HCT116 (cell line): Measurements from ENCODE around the gene ZNF652. TPM values are rescaled to one million over a fixed set of nuclear protein-coding genes. Genes with fewer than 3 reads are reported as not detected.

Source experiments
- ATAC-seq: fragments of 200-7000 bp; cut with Tn5 transposase; 2 replicates; pipeline ENCODE4 v1.9.1; 2020; ENCODE audit warnings: mild to moderate bottlenecking, moderate library complexity
- BruUV-seq: library from RNA; stranded (reverse); fragments of 400-500 nt; replicated peaks from 2 replicates; lab custom pipeline; 2021; lab: Mats Ljungman, UMichigan
- CTCF ChIA-PET: fragments of 300-600 bp; sonication (Branson Sonifier 250); formaldehyde crosslinking; loops from one replicate; lab custom pipeline; 2021; ENCODE audit warnings: antibody characterized with exemption; lab: Charles Lee
- POLR2A ChIA-PET: fragments of 300-600, 350-600 bp; sonication (Branson Sonifier 250); formaldehyde crosslinking; loops from one replicate; lab custom pipeline; 2021; ENCODE audit warnings: antibody characterized with exemption; lab: Charles Lee
- RAD21 ChIA-PET, 2 experiments: fragments of 300-600 bp; sonication (Branson Sonifier 250); formaldehyde crosslinking; loops; one replicate each; lab custom pipeline; 2023; ENCODE audit warnings: low total read pairs in 2 of 2; ENCODE audit not compliant: uncharacterized antibody in 2 of 2, unreplicated experiment in 2 of 2, low non-redundant PET in 1 of 2; lab: Charles Lee
- DNase-seq: peaks from one replicate; pipeline ENCODE4 v3.0.0-alpha.2; 2010; ENCODE audit warnings: low read depth, low spot score
- H2AFZ ChIP-seq: fragments of 200-600 bp; shearing (Covaris generic), sonication (generic); 2 replicates; pipeline ENCODE4 v1.6.1; 2017; ENCODE audit warnings: low read depth, mixed run types, mixed read lengths, antibody characterized with exemption, low read length; ENCODE audit not compliant: poor library complexity, severe bottlenecking
- H3K27ac ChIP-seq: 2 replicates; pipeline ENCODE4 v1.5.1; 2012; ENCODE audit warnings: low read depth, low read length
- H3K27me3 ChIP-seq: fragments of 200-600 bp; sonication (generic); 2 replicates; pipeline ENCODE4 v1.6.1; 2016; ENCODE audit warnings: mixed run types, low read length, mixed read lengths; ENCODE audit not compliant: insufficient read depth
- H3K36me3 ChIP-seq, 2 experiments: fragments of 200-500 bp in 1 of 2; fragments of 200-600 bp in 1 of 2; sonication (Bioruptor generic) in 1 of 2; sonication (generic) in 1 of 2; 2 replicates each; pipeline versions ENCODE4 v1.5.1 to v1.6.1; 2014 to 2016; ENCODE audit warnings: low read length in 2 of 2, inconsistent platforms in 1 of 2, mixed read lengths in 1 of 2, mixed run types in 1 of 2; ENCODE audit not compliant: insufficient read depth in 2 of 2, control insufficient read depth in 1 of 2
- H3K4me1 ChIP-seq, 2 experiments: fragments of 200-600 bp in 1 of 2; sonication (generic) in 1 of 2; 2 replicates each; pipeline versions ENCODE4 v1.5.1 to v1.6.1; 2012 to 2017; ENCODE audit warnings: low read length in 2 of 2, inconsistent platforms in 1 of 2, mild to moderate bottlenecking in 1 of 2, mixed read lengths in 1 of 2, mixed run types in 1 of 2, moderate library complexity in 1 of 2; ENCODE audit not compliant: insufficient read depth in 2 of 2, control insufficient read depth in 1 of 2
- H3K4me2 ChIP-seq: fragments of 200-600 bp; sonication (generic); 2 replicates; pipeline ENCODE4 v1.6.1; 2017; ENCODE audit warnings: mixed run types, low read length, mixed read lengths
- H3K4me3 ChIP-seq, 2 experiments: fragments of 200-600 bp in 1 of 2; sonication (generic) in 1 of 2; replicated peaks in 1 of 2; 2 replicates each; pipeline ENCODE4 v1.5.1; 2011 to 2016; ENCODE audit warnings: low read length in 2 of 2, control low read depth in 1 of 2, low read depth in 1 of 2, mild to moderate bottlenecking in 1 of 2, mixed read lengths in 1 of 2, mixed run types in 1 of 2
- H3K79me2 ChIP-seq: fragments of 200-600 bp; sonication (generic); 2 replicates; pipeline ENCODE4 v1.6.1; 2017; ENCODE audit warnings: mild to moderate bottlenecking, mixed run types, low read length, moderate library complexity, mixed read lengths; ENCODE audit not compliant: insufficient read depth
- H3K9ac ChIP-seq: fragments of 200-600 bp; sonication (generic); 2 replicates; pipeline ENCODE4 v1.6.1; 2016; ENCODE audit warnings: low read length, mixed read lengths
- H3K9me2 ChIP-seq: fragments of 200-600 bp; sonication (generic), shearing (Covaris generic); 2 replicates; pipeline ENCODE4 v1.6.1; 2017; ENCODE audit warnings: mixed run types, mild to moderate bottlenecking, moderate library complexity; ENCODE audit not compliant: insufficient read depth
- H3K9me3 ChIP-seq, 2 experiments: fragments of 200-500 bp in 1 of 2; fragments of 200-600 bp in 1 of 2; sonication (Bioruptor generic) in 1 of 2; sonication (generic) in 1 of 2; 2 replicates each; pipeline ENCODE4 v1.6.1; 2014 to 2017; ENCODE audit warnings: low read length in 2 of 2, mixed read lengths in 2 of 2, inconsistent platforms in 1 of 2, low read depth in 1 of 2, mild to moderate bottlenecking in 1 of 2, mixed run types in 1 of 2, moderate library complexity in 1 of 2; ENCODE audit not compliant: control insufficient read depth in 1 of 2, insufficient read depth in 1 of 2
- H4K20me1 ChIP-seq: fragments of 200-600 bp; sonication (generic), shearing (Covaris generic); 2 replicates; pipeline ENCODE4 v1.6.1; 2017; ENCODE audit warnings: mixed run types, mild to moderate bottlenecking, moderate library complexity; ENCODE audit not compliant: insufficient read depth
- CEBPB ChIP-seq: IDR thresholded peaks from 2 replicates; pipeline ENCODE4 v1.6.1; 2012; ENCODE audit warnings: low read depth
- ELF1 ChIP-seq: IDR thresholded peaks from 2 replicates; pipeline ENCODE4 v1.6.1; 2012; ENCODE audit warnings: low read depth, borderline replicate concordance
- EZH2 ChIP-seq: fragments of 200-600 bp; sonication (generic); IDR thresholded peaks from 2 replicates; pipeline ENCODE4 v1.6.1; 2017; ENCODE audit warnings: antibody characterized with exemption, mixed run types
- EZH2phosphoT487 ChIP-seq: fragments of 200-600 bp; IDR thresholded peaks from 2 replicates; pipeline ENCODE4 v1.6.1; 2018; ENCODE audit warnings: antibody characterized with exemption, borderline replicate concordance
- FOSL1 ChIP-seq: IDR thresholded peaks from 2 replicates; pipeline ENCODE4 v1.6.1; 2012; ENCODE audit warnings: low read depth
- MAX ChIP-seq: IDR thresholded peaks from 2 replicates; pipeline ENCODE4 v1.6.1; 2012
- POLR2AphosphoS5 ChIP-seq: IDR thresholded peaks from 2 replicates; pipeline ENCODE4 v1.6.1; 2011; ENCODE audit warnings: mild to moderate bottlenecking, low read depth, low read length, moderate library complexity
- RAD21 ChIP-seq: IDR thresholded peaks from 2 replicates; pipeline ENCODE4 v1.6.1; 2012; ENCODE audit warnings: low read depth, mild to moderate bottlenecking
- SIN3A ChIP-seq: IDR thresholded peaks from 2 replicates; pipeline ENCODE4 v1.6.1; 2012; ENCODE audit warnings: low read depth
- SP1 ChIP-seq: IDR thresholded peaks from 2 replicates; pipeline ENCODE4 v1.6.1; 2012; ENCODE audit warnings: low read depth
- ZBTB33 ChIP-seq: IDR thresholded peaks from 2 replicates; pipeline ENCODE4 v1.6.1; 2011; ENCODE audit warnings: mild to moderate bottlenecking, low read length, moderate library complexity; ENCODE audit not compliant: insufficient replicate concordance; ENCODE audit errors: extremely low read depth
- ZFX ChIP-seq: fragments of 450-650 bp; IDR thresholded peaks from 2 replicates; pipeline ENCODE4 v1.6.1; 2017
- intact Hi-C: fragments of 100-400 bp; cut with micrococcal nuclease; formaldehyde crosslinking; loops from 2 replicates; pipeline ENCODE4 v1.10.0; 2022
- total RNA-seq: library from RNA; stranded (reverse); gene quantifications from one replicate; pipeline ENCODE4 v1.2.1, GENCODE V29; 2021; ENCODE audit not compliant: unreplicated experiment
- TF ChIP-seq, protein P1 (sequence below): IDR thresholded peaks from 2 replicates; pipeline ENCODE4 v1.6.1; 2012; ENCODE audit warnings: low read depth
- TF ChIP-seq, protein P2 (sequence below): IDR thresholded peaks from 2 replicates; pipeline ENCODE4 v1.6.1; 2012

ZNF652 gene
- total RNA-seq, 1 experiment from 2014 or later = 27.8 TPM

- Histone ChIP-seq H3K9me2 (no peaks in the 10 kb centered on the region), H3K9me3 (no peaks in the 10 kb centered on the region), H3K36me3 (no peaks in the 10 kb centered on the region), H2AFZ (no peak overlapping the region), H3K27me3 (no peaks in the 10 kb centered on the region), H4K20me1 (peaks cover 10% of the 10 kb centered on the region; the same call in 1 of the 2 replicates), H3K9ac (no peak overlapping the region), H3K27ac (no peak overlapping the region), H3K4me1 (no peaks in the 10 kb centered on the region), H3K4me2 (no peak overlapping the region), H3K79me2 (peaks cover 65% of the 10 kb centered on the region), H3K4me3 (no peak overlapping the region)
- intact Hi-C loops = no loop called here
- no peak for TF ChIP-seq CEBPB
- TF ChIP-seq, protein P1, sequence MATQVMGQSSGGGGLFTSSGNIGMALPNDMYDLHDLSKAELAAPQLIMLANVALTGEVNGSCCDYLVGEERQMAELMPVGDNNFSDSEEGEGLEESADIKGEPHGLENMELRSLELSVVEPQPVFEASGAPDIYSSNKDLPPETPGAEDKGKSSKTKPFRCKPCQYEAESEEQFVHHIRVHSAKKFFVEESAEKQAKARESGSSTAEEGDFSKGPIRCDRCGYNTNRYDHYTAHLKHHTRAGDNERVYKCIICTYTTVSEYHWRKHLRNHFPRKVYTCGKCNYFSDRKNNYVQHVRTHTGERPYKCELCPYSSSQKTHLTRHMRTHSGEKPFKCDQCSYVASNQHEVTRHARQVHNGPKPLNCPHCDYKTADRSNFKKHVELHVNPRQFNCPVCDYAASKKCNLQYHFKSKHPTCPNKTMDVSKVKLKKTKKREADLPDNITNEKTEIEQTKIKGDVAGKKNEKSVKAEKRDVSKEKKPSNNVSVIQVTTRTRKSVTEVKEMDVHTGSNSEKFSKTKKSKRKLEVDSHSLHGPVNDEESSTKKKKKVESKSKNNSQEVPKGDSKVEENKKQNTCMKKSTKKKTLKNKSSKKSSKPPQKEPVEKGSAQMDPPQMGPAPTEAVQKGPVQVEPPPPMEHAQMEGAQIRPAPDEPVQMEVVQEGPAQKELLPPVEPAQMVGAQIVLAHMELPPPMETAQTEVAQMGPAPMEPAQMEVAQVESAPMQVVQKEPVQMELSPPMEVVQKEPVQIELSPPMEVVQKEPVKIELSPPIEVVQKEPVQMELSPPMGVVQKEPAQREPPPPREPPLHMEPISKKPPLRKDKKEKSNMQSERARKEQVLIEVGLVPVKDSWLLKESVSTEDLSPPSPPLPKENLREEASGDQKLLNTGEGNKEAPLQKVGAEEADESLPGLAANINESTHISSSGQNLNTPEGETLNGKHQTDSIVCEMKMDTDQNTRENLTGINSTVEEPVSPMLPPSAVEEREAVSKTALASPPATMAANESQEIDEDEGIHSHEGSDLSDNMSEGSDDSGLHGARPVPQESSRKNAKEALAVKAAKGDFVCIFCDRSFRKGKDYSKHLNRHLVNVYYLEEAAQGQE = no peak
- POLR2A ChIA-PET = no interaction called here
- ATAC-seq (no peak), DNase-seq (no peak)
- no TSS peak for BruUV-seq
- RAD21 ChIA-PET = no interaction called here
- CTCF ChIA-PET = interaction anchor here (0.7 to 1.0 kb wide), 2 partner anchors 228 to 720 kb away, joined by 3 read pairs; no protein-coding TSS in a partner anchor
Measured at GRCh38 chr17:49342575-49342936, 19.5 kb downstream of the ZNF652 start.

DNA sequence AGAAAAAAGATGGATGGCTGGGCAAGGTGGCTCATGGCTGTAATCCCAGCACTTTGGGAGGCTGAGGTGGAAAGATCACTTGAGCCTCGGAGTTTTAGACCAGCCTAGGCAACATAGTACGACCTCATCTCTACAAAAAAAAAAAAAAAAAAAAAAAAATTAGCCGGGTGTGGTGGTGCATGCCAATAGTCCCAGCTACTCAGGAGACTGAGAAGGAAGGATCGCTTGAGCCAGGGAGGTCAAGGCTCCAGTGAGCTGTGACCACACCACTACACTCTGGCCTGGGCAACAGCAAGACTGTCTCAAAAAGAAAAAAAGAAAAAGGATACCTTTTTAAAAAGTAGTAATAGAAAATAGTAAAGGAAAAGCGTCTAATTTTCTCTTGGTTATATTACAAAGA, 20.7 kb downstream of the ZNF652 start:
- Histone ChIP-seq H2AFZ (no peak overlapping the region), H3K27me3 (no peaks in the 10 kb centered on the region), H3K9me2 (no peaks in the 10 kb centered on the region), H3K4me1 (no peaks in the 10 kb centered on the region), H3K4me2 (no peak overlapping the region), H3K79me2 (peaks cover 66% of the 10 kb centered on the region), H3K9me3 (no peaks in the 10 kb centered on the region), H3K9ac (no peak overlapping the region), H3K36me3 (no peaks in the 10 kb centered on the region), H3K27ac (no peak overlapping the region), H3K4me3 (no peak overlapping the region), H4K20me1 (peaks cover 10% of the 10 kb centered on the region; the same call in 1 of the 2 replicates)
- DNase-seq (no peak), ATAC-seq (no peak)
- POLR2A ChIA-PET = no interaction called here
- CTCF ChIA-PET = interaction anchor here (0.9 to 2.0 kb wide), 3 partner anchors 25 to 215 kb away, joined by 3 to 5 read pairs (median 4); no protein-coding TSS in a partner anchor
- intact Hi-C loops = no loop called here
- no TSS peak for BruUV-seq
- RAD21 ChIA-PET = no interaction called here
- TF ChIP-seq EZH2 (no peak), SIN3A (no peak), CEBPB (no peak), ZFX (no peak), FOSL1 (no peak), POLR2AphosphoS5 (no peak), ZBTB33 (no peak), RAD21 (no peak), ELF1 (no peak), MAX (no peak), SP1 (no peak), EZH2phosphoT487 (no peak)
- TF ChIP-seq, protein P2, sequence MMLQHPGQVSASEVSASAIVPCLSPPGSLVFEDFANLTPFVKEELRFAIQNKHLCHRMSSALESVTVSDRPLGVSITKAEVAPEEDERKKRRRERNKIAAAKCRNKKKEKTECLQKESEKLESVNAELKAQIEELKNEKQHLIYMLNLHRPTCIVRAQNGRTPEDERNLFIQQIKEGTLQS = no peak
